H1 (cell line): ENCODE results near the gene OR2F1. TPM values are rescaled to one million over a fixed set of nuclear protein-coding genes. Genes with fewer than 3 reads are reported as not detected.

Experiments used
- ASH2L ChIP-seq: fragments of 200-600, 300-600 bp; sonication (generic); IDR thresholded peaks from one replicate; pipeline ENCODE4 v1.7.1; 2017; ENCODE audit warnings: low read length
- CHD1 ChIP-seq: IDR thresholded peaks from 2 replicates; pipeline ENCODE4 v1.6.1; 2012; ENCODE audit warnings: low read depth, low read length, improper control_type of control experiment
- CHD7 ChIP-seq: fragments of 300-600 bp; sonication (generic); IDR thresholded peaks from 2 replicates; pipeline ENCODE4 v1.7.1; 2012; ENCODE audit warnings: low read length, moderate library complexity, mild to moderate bottlenecking, inconsistent platforms; ENCODE audit not compliant: insufficient replicate concordance
- EP300 ChIP-seq, 2 experiments: IDR thresholded peaks; 1 replicate in 1 of 2; 2 replicates in 1 of 2; pipeline ENCODE4 v1.6.1; 2011 to 2012; ENCODE audit warnings: low read depth in 2 of 2, low read length in 2 of 2, mild to moderate bottlenecking in 2 of 2, borderline replicate concordance in 1 of 2, inconsistent platforms in 1 of 2, moderate library complexity in 1 of 2
- EZH2 ChIP-seq: fragments of 200-600 bp; sonication (generic); IDR thresholded peaks from 2 replicates; pipeline ENCODE4 v1.7.1; 2012; ENCODE audit warnings: low read depth, mild to moderate bottlenecking, moderate library complexity, low read length, inconsistent platforms; ENCODE audit not compliant: severe bottlenecking
- JUN ChIP-seq: IDR thresholded peaks from 2 replicates; pipeline ENCODE4 v1.6.1; 2011; ENCODE audit warnings: low read depth, mild to moderate bottlenecking, improper control_type of control experiment, low read length
- KDM5A ChIP-seq: fragments of 200-600 bp; IDR thresholded peaks from 2 replicates; pipeline ENCODE4 v1.7.1; 2012; ENCODE audit warnings: mild to moderate bottlenecking, low read length, inconsistent platforms, mixed read lengths
- MAFK ChIP-seq: IDR thresholded peaks from 2 replicates; pipeline ENCODE4 v1.6.1; 2012; ENCODE audit warnings: low read depth, mild to moderate bottlenecking, improper control_type of control experiment, low read length
- RBBP5 ChIP-seq: IDR thresholded peaks from 2 replicates; pipeline ENCODE4 v1.7.1; 2012; ENCODE audit warnings: low read depth, mild to moderate bottlenecking, inconsistent platforms, low read length, moderate library complexity, borderline replicate concordance
- SP2 ChIP-seq: IDR thresholded peaks from 2 replicates; pipeline ENCODE4 v1.6.1; 2012; ENCODE audit warnings: mild to moderate bottlenecking, low read length, inconsistent platforms
- YY1 ChIP-seq: IDR thresholded peaks from 2 replicates; pipeline ENCODE4 v1.6.1; 2011; ENCODE audit warnings: low read depth, mild to moderate bottlenecking, low read length
- polyA plus RNA-seq, 7 experiments: library from polyadenylated mRNA; depleted of rRNA in 3 of 7; stranded (reverse) in 5 of 7; unstranded in 2 of 7; fragments of >200 nt in 5 of 7; fragments of 200-250 nt in 2 of 7; gene quantifications; 1 replicate in 5 of 7; 2 replicates in 1 of 7; 4 replicates in 1 of 7; pipeline versions ENCODE4 v1.2.1 to v1.2.3, GENCODE V29; 2011 to 2013; ENCODE audit warnings: missing spikeins in 2 of 7, mixed read lengths in 2 of 7
- total RNA-seq: library from RNA; stranded (reverse); fragmentation: NEBNext Ultra II Directional; extraction: Animal tissue kit (Norgen Biotek cat#: 25700); gene quantifications from 2 replicates; pipeline ENCODE4 v1.2.1, GENCODE V29; 2021

Gene OR2F1
- total and polyA plus RNA-seq, 2 of the 8 experiments (the other 6 are each of a cell fraction or from before 2014, with no cell fraction given), result 0.19 TPM; not detected in 1

- TF ChIP-seq CHD7 (no peak), YY1 (no peak), KDM5A (no peak), JUN (no peak), CHD1 (no peak), EP300 (IDR thresholded peaks at IDR 0.05; ENCODE audit: borderline replicate concordance in 1 of 2, low read depth in 2 of 2, low read length in 2 of 2) (no peak), MAFK (no peak), SP2 (no peak), EZH2 (no peak), RBBP5 (no peak), ASH2L (no peak)
- TF ChIP-seq, all 59 proteins: peak for 0
Measured at GRCh38 chr7:143931739-143932138, 22.9 kb upstream of the OR2F1 start (continued).
